Measurements from ENCODE around the gene PPP2R3A. TPM values are rescaled to one million over a fixed set of nuclear protein-coding genes. Genes with fewer than 3 reads are reported as not detected.
A peak's percentile ranks its signal among the peaks of the same experiment; 100 is the strongest.

Gene PPP2R3A
- total RNA-seq, 5 donors from 2014 or later (not counting 1 experiment from before 2014, with no cell fraction given) = 0.19 to 0.95 (median 0.30) TPM

DNA sequence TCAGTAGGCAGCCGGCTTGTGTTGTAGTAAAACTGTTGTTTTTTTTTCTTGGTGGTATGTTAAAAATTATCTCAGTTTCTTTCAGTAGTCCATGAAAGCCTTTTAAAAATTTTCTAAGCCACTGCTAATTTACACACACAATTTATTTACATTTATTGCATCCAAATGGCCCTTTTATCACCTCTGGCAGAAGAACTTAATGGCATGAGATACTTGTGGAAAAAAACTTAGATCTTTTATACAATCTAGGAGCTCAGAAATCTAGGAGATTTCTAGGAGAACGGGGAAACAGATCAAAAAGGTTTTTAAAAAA, 1.4 kb downstream of the PPP2R3A start:
- CTCF ChIA-PET = no interaction called here
- no CpG with 5 or more reads among the region's 2 CpGs for WGBS (ENCODE audit: insufficient coverage)
- Mint-ChIP-seq H3K27me3 (peaks cover 21 to 39% of the 10 kb centered on the region in 2 donors), H3K9me3 (peaks cover 0 to 4% (median 4%) of the 10 kb centered on the region in 3 donors), H3K36me3 (no peaks in the 10 kb centered on the region), H3K27ac (no peak overlapping the region), H3K4me3 (peak overlapping the region; percentile 72 to 82 (median 78)), H3K4me1 (peaks cover 0 to 19% (median 14%) of the 10 kb centered on the region in 3 donors)
- Histone ChIP-seq H3K27ac (ENCODE audit: low read length) (no peak overlapping the region), H3K4me3 (ENCODE audit: control insufficient read depth in 1 of 2, extremely low read depth in 1 of 2, low read length in 1 of 2) (no peak overlapping the region), H3K27me3 (replicated peaks in 1 of 2; ENCODE audit: control insufficient read depth in 2 of 2, extremely low read depth in 1 of 2, insufficient read depth in 2 of 2, low read length in 1 of 2) (peaks cover 0 to 15% of the 10 kb centered on the region in 2 experiments), H3K4me1 (ENCODE audit: control insufficient read depth in 1 of 2, extremely low read depth in 1 of 2, insufficient read depth in 2 of 2, low read length in 2 of 2) (peaks cover 3 to 13% of the 10 kb centered on the region in 2 experiments), H3K36me3 (ENCODE audit: control insufficient read depth in 2 of 2, extremely low read depth in 1 of 2, insufficient read depth in 1 of 2, low read length in 1 of 2) (no peaks in the 10 kb centered on the region), H3K9me3 (no peaks in the 10 kb centered on the region)
- ATAC-seq (replicated peaks in 1 of 4) (no peak), DNase-seq (no peak)
- POLR2A ChIA-PET = interaction anchor here in 1 of 2 donors (0.5 kb wide), 1 partner anchor 231 kb away, joined by 3 read pairs; no protein-coding TSS in a partner anchor

DNA sequence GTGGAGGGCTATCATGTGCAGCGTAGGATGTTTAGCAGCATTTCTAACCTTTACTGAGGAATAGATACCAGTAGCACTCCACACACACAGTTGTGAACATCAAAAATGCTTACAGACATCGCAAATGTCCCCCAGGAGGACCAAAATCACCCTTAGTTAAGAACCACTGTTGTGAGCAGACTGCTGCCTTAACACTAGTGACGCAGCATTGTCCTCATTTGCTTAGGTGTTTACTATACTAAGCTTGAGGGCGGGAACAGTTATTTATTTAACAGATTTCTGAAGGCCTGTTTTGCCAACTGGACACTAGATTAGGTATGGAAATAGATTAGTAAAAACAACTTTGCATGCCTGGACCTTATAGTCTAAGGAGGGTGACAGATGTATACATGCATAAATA, 2.3 kb downstream of the PPP2R3A start:
- Histone ChIP-seq H3K27ac (ENCODE audit: low read length) (no peak overlapping the region), H3K4me1 (ENCODE audit: control insufficient read depth in 1 of 2, extremely low read depth in 1 of 2, insufficient read depth in 2 of 2, low read length in 2 of 2) (peaks cover 3 to 13% of the 10 kb centered on the region in 2 experiments), H3K27me3 (replicated peaks in 1 of 2; ENCODE audit: control insufficient read depth in 2 of 2, extremely low read depth in 1 of 2, insufficient read depth in 2 of 2, low read length in 1 of 2) (peaks cover 0 to 15% of the 10 kb centered on the region in 2 experiments), H3K4me3 (ENCODE audit: control insufficient read depth in 1 of 2, extremely low read depth in 1 of 2, low read length in 1 of 2) (no peak overlapping the region), H3K36me3 (ENCODE audit: control insufficient read depth in 2 of 2, extremely low read depth in 1 of 2, insufficient read depth in 1 of 2, low read length in 1 of 2) (no peaks in the 10 kb centered on the region), H3K9me3 (no peaks in the 10 kb centered on the region)
- POLR2A ChIA-PET = no interaction called here
- H3K27ac Mint-ChIP-seq = no peak overlapping the region
- H3K36me3 Mint-ChIP-seq = no peaks in the 10 kb centered on the region
- DNase-seq (no peak), ATAC-seq (replicated peaks in 1 of 4) (no peak)
- H3K9me3 Mint-ChIP-seq = no peaks in the 10 kb centered on the region
- peak overlapping the region in 2 of 3 donors; percentile 14 to 82 for H3K4me3 Mint-ChIP-seq
- peaks cover 0 to 19% (median 14%) of the 10 kb centered on the region in 3 donors for H3K4me1 Mint-ChIP-seq
- CTCF ChIA-PET = no interaction called here
- peaks cover 24 to 39% of the 10 kb centered on the region in 2 donors for H3K27me3 Mint-ChIP-seq
- 100% methylated on average over 3 of the region's 4 CpGs for WGBS (ENCODE audit: insufficient coverage)

DNA sequence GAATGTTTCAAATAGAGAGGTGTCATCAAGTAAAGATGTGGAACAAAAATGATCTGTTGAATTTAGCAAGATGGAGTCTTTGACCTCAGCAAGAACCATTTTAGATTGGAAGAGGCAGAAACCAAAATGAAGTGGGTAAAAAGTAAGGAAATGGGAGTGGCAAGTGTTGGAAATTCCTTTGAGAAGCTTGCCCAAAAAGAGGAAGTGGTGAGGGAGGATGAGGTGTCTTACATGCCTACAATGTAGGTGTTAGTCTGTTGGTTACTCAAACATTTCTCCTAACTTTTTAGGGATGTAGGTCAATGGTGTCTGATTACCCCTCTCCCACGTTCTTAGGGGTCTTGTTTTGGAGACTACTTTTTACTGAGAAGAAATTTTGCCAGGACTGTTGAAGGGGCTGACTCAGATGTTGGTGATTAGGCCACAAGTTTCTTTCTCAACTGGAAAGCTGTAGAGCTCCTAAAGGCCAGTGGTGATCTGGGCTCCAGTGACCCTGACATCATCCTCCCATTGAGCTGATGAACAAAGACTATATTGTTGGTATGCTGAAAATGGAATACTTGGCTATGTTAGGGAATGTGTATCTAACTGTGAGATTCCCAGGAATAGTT, 5.1 kb downstream of the PPP2R3A start:
- CTCF ChIA-PET = interaction anchor here in 1 of 2 donors (0.8 kb wide), 1 partner anchor 287 kb away, joined by 3 read pairs; no protein-coding TSS in a partner anchor
- Histone ChIP-seq H3K27ac (ENCODE audit: low read length) (no peak overlapping the region), H3K4me1 (ENCODE audit: control insufficient read depth in 1 of 2, extremely low read depth in 1 of 2, insufficient read depth in 2 of 2, low read length in 2 of 2) (peaks cover 3 to 9% of the 10 kb centered on the region in 2 experiments), H3K9me3 (no peaks in the 10 kb centered on the region), H3K4me3 (ENCODE audit: control insufficient read depth in 1 of 2, extremely low read depth in 1 of 2, low read length in 1 of 2) (no peak overlapping the region), H3K27me3 (replicated peaks in 1 of 2; ENCODE audit: control insufficient read depth in 2 of 2, extremely low read depth in 1 of 2, insufficient read depth in 2 of 2, low read length in 1 of 2) (peaks cover 0 to 12% of the 10 kb centered on the region in 2 experiments), H3K36me3 (ENCODE audit: control insufficient read depth in 2 of 2, extremely low read depth in 1 of 2, insufficient read depth in 1 of 2, low read length in 1 of 2) (no peaks in the 10 kb centered on the region)
- Mint-ChIP-seq H3K4me1 (peaks cover 0 to 12% (median 8%) of the 10 kb centered on the region in 3 donors), H3K9me3 (no peaks in the 10 kb centered on the region), H3K36me3 (no peaks in the 10 kb centered on the region), H3K4me3 (no peak overlapping the region), H3K27ac (no peak overlapping the region), H3K27me3 (peaks cover 38 to 39% of the 10 kb centered on the region in 2 donors)
- WGBS (ENCODE audit: insufficient coverage) = no CpG with 5 or more reads among the region's 1 CpG
- ATAC-seq (replicated peaks in 1 of 4) (no peak), DNase-seq (no peak)
- POLR2A ChIA-PET = no interaction called here

DNA sequence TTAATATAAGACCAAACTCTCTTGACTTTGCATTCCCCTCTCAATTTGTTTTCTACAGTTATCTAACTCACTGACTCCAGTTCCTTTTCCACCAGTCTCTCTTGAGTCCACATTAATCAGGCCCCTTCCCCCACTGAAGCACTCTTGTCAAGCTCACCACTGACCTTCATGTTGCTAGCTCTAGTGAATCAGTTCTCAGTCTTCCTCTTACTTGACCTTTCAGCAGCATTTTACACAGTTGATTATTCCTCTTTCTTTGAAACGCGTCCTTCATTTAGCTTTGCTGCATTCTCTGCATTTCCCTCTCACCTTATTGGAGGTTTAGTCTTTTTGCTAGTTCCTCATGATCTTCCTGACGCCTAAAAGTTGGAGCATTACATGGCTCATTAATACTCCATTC, 8.3 kb downstream of the PPP2R3A start:
- ChIA-PET CTCF (no interaction called here), POLR2A (no interaction called here)
- H3K27ac ChIP-seq (ENCODE audit: low read length) = no peak overlapping the region
- no peak overlapping the region for H3K27ac Mint-ChIP-seq
- no peaks in the 10 kb centered on the region for H3K27me3 ChIP-seq (replicated peaks in 1 of 2; ENCODE audit: control insufficient read depth in 2 of 2, extremely low read depth in 1 of 2, insufficient read depth in 2 of 2, low read length in 1 of 2)
- peaks cover 22 to 29% of the 10 kb centered on the region in 2 donors for H3K27me3 Mint-ChIP-seq
- H3K4me1 Mint-ChIP-seq = no peaks in the 10 kb centered on the region
- no peak overlapping the region for H3K4me3 ChIP-seq (ENCODE audit: control insufficient read depth in 1 of 2, extremely low read depth in 1 of 2, low read length in 1 of 2)
- no peaks in the 10 kb centered on the region for H3K36me3 ChIP-seq (ENCODE audit: control insufficient read depth in 2 of 2, extremely low read depth in 1 of 2, insufficient read depth in 1 of 2, low read length in 1 of 2)
- no peaks in the 10 kb centered on the region for H3K4me1 ChIP-seq (ENCODE audit: control insufficient read depth in 1 of 2, extremely low read depth in 1 of 2, insufficient read depth in 2 of 2, low read length in 2 of 2)
- no peaks in the 10 kb centered on the region for H3K36me3 Mint-ChIP-seq
- H3K4me3 Mint-ChIP-seq = no peak overlapping the region
- H3K9me3 ChIP-seq = no peaks in the 10 kb centered on the region
- ATAC-seq (replicated peaks in 1 of 4) = no peak
- no peaks in the 10 kb centered on the region for H3K9me3 Mint-ChIP-seq
- 100% methylated on average over 2 of the region's 3 CpGs for WGBS (ENCODE audit: insufficient coverage)
- no peak for DNase-seq

DNA sequence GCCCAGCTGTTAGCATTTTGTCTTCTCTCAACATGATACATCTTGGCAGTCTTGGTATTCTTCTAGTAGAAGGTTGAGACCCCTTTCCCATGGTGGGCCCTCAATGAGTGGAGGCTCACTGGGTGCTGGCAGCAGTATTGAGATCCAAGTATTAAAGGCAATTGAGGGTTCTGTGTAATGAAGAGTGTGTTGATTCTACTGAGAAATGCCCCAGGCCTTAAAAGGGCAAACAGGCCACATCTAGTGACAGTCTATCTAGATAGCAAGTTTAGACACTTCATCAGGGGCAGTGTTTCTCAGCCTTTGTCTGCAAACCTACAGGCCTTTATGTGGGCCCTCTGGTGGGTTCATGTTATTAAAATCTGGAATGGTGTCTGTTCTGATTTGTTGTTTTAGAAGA, 9.5 kb downstream of the PPP2R3A start:
- Histone ChIP-seq H3K9me3 (no peaks in the 10 kb centered on the region), H3K36me3 (ENCODE audit: control insufficient read depth in 2 of 2, extremely low read depth in 1 of 2, insufficient read depth in 1 of 2, low read length in 1 of 2) (no peaks in the 10 kb centered on the region), H3K27ac (ENCODE audit: low read length) (no peak overlapping the region), H3K4me3 (ENCODE audit: control insufficient read depth in 1 of 2, extremely low read depth in 1 of 2, low read length in 1 of 2) (no peak overlapping the region), H3K27me3 (replicated peaks in 1 of 2; ENCODE audit: control insufficient read depth in 2 of 2, extremely low read depth in 1 of 2, insufficient read depth in 2 of 2, low read length in 1 of 2) (no peaks in the 10 kb centered on the region), H3K4me1 (ENCODE audit: control insufficient read depth in 1 of 2, extremely low read depth in 1 of 2, insufficient read depth in 2 of 2, low read length in 2 of 2) (no peaks in the 10 kb centered on the region)
- ChIA-PET CTCF (no interaction called here), POLR2A (no interaction called here)
- no peaks in the 10 kb centered on the region for H3K36me3 Mint-ChIP-seq
- H3K27me3 Mint-ChIP-seq = peaks cover 16 to 28% of the 10 kb centered on the region in 2 donors
- no peak overlapping the region for H3K4me3 Mint-ChIP-seq
- H3K4me1 Mint-ChIP-seq = no peaks in the 10 kb centered on the region
- no peaks in the 10 kb centered on the region for H3K9me3 Mint-ChIP-seq
- H3K27ac Mint-ChIP-seq = no peak overlapping the region
- no peak for DNase-seq
- ATAC-seq (replicated peaks in 1 of 4) = no peak

DNA sequence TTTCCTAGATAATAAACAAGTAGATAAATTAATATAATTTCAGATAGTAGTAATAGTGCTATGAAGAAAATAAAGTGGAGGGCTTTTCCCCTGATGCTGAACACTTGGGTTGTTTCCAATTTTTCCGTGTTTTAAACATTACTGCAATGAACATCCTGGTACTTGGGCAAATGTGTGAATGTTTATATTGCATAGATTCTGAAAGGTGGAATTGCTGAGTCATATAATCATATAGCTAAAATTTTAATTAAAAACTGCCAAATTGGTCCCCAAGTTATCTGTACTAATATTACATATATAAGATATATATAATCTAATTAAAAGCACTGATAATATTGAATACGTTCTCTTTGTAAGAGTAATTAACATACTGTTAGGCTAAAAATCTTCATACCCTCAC, 10.0 kb downstream of the PPP2R3A start:
- ATAC-seq (replicated peaks in 1 of 4) (no peak), DNase-seq (no peak)
- H3K9me3 Mint-ChIP-seq = no peaks in the 10 kb centered on the region
- no peaks in the 10 kb centered on the region for H3K4me1 Mint-ChIP-seq
- no peak overlapping the region for H3K4me3 Mint-ChIP-seq
- Histone ChIP-seq H3K27ac (ENCODE audit: low read length) (no peak overlapping the region), H3K9me3 (no peaks in the 10 kb centered on the region), H3K36me3 (ENCODE audit: control insufficient read depth in 2 of 2, extremely low read depth in 1 of 2, insufficient read depth in 1 of 2, low read length in 1 of 2) (no peaks in the 10 kb centered on the region), H3K27me3 (replicated peaks in 1 of 2; ENCODE audit: control insufficient read depth in 2 of 2, extremely low read depth in 1 of 2, insufficient read depth in 2 of 2, low read length in 1 of 2) (no peaks in the 10 kb centered on the region), H3K4me3 (ENCODE audit: control insufficient read depth in 1 of 2, extremely low read depth in 1 of 2, low read length in 1 of 2) (no peak overlapping the region), H3K4me1 (ENCODE audit: control insufficient read depth in 1 of 2, extremely low read depth in 1 of 2, insufficient read depth in 2 of 2, low read length in 2 of 2) (no peaks in the 10 kb centered on the region)
- no peak overlapping the region for H3K27ac Mint-ChIP-seq
- no CpG with 5 or more reads among the region's 2 CpGs for WGBS (ENCODE audit: insufficient coverage)
- peaks cover 14 to 25% of the 10 kb centered on the region in 2 donors for H3K27me3 Mint-ChIP-seq
- no peaks in the 10 kb centered on the region for H3K36me3 Mint-ChIP-seq
- CTCF ChIA-PET = interaction anchor here in 1 of 2 donors (0.6 kb wide), 1 partner anchor 356 kb away, joined by 3 read pairs; no protein-coding TSS in a partner anchor
- POLR2A ChIA-PET = interaction anchor here in 1 of 2 donors (0.6 kb wide), 1 partner anchor 30 kb away, joined by 3 read pairs; no protein-coding TSS in a partner anchor

Measured in T-cell (primary cell).